ENCODE results near the gene FOSL2. TPM values are rescaled to one million over a fixed set of nuclear protein-coding genes. Genes with fewer than 3 reads are reported as not detected.

The FOSL2 gene
- total RNA-seq, 1 donor from 2014 or later, result 1.3 TPM

- Histone ChIP-seq H3K9ac (no peak overlapping the region), H3K4me2 (no peak overlapping the region), H3F3A (ENCODE audit: low read depth) (no peaks in the 10 kb centered on the region), H4K20me1 (ENCODE audit: low read depth) (no peaks in the 10 kb centered on the region), H3K4me3 (no peak overlapping the region), H3K27me3 (no peaks in the 10 kb centered on the region), H2AFZ (replicated peaks) (no peak overlapping the region), H3K27ac (no peak overlapping the region), H3K4me1 (peaks cover 12% of the 10 kb centered on the region), H3K79me2 (ENCODE audit: low read depth) (no peaks in the 10 kb centered on the region), H3K9me3 (ENCODE audit: low read depth) (no peaks in the 10 kb centered on the region), H3K36me3 (no peaks in the 10 kb centered on the region)
- H3K4me3 Mint-ChIP-seq, result no peak overlapping the region
- no peaks in the 10 kb centered on the region for H3K36me3 Mint-ChIP-seq
- TF ChIP-seq EZH2phosphoT487 (IDR thresholded peaks at IDR 0.05) (no peak), CTCF (IDR thresholded peaks at IDR 0.05) (no peak), EZH2 (IDR thresholded peaks at IDR 0.05) (no peak)
- DNase-seq (ENCODE audit: low spot score), result no peak
- no peak overlapping the region for H3K27ac Mint-ChIP-seq
- peaks cover 3% of the 10 kb centered on the region for H3K27me3 Mint-ChIP-seq (ENCODE audit: insufficient read depth, low read depth)
- peaks cover 4% of the 10 kb centered on the region for H3K4me1 Mint-ChIP-seq
- no peaks in the 10 kb centered on the region for H3K9me3 Mint-ChIP-seq
Measured at GRCh38 chr2:28373854-28374253, 18.8 kb upstream of the FOSL2 start.

- no peaks in the 10 kb centered on the region for H3K9me3 Mint-ChIP-seq
- peaks cover 12% of the 10 kb centered on the region for H3K4me1 ChIP-seq
- no peak overlapping the region for H2AFZ ChIP-seq (replicated peaks)
- H3K36me3 Mint-ChIP-seq, result no peaks in the 10 kb centered on the region
- no peaks in the 10 kb centered on the region for H4K20me1 ChIP-seq (ENCODE audit: low read depth)
- TF ChIP-seq EZH2 (IDR thresholded peaks at IDR 0.05) (no peak), CTCF (IDR thresholded peaks at IDR 0.05) (no peak), EZH2phosphoT487 (IDR thresholded peaks at IDR 0.05) (no peak)
- H3F3A ChIP-seq (ENCODE audit: low read depth), result no peaks in the 10 kb centered on the region
- no peaks in the 10 kb centered on the region for H3K36me3 ChIP-seq
- H3K4me3 ChIP-seq, result no peak overlapping the region
- no peaks in the 10 kb centered on the region for H3K27me3 ChIP-seq
- no peaks in the 10 kb centered on the region for H3K9me3 ChIP-seq (ENCODE audit: low read depth)
- no peak overlapping the region for H3K27ac Mint-ChIP-seq
- H3K4me2 ChIP-seq, result no peak overlapping the region
- no peak for DNase-seq (ENCODE audit: low spot score)
- H3K4me1 Mint-ChIP-seq, result peaks cover 4% of the 10 kb centered on the region
- peaks cover 5% of the 10 kb centered on the region for H3K27me3 Mint-ChIP-seq (ENCODE audit: insufficient read depth, low read depth)
- no peaks in the 10 kb centered on the region for H3K79me2 ChIP-seq (ENCODE audit: low read depth)
- no peak overlapping the region for H3K9ac ChIP-seq
- H3K27ac ChIP-seq, result no peak overlapping the region
- no peak overlapping the region for H3K4me3 Mint-ChIP-seq
Measured at GRCh38 chr2:28374331-28374730, 18.3 kb upstream of the FOSL2 start.

- Histone ChIP-seq H3K9me3 (ENCODE audit: low read depth) (no peaks in the 10 kb centered on the region), H4K20me1 (ENCODE audit: low read depth) (no peaks in the 10 kb centered on the region), H3K4me2 (no peak overlapping the region), H3K27me3 (no peaks in the 10 kb centered on the region), H3K36me3 (no peaks in the 10 kb centered on the region), H2AFZ (replicated peaks) (no peak overlapping the region), H3K79me2 (ENCODE audit: low read depth) (no peaks in the 10 kb centered on the region), H3F3A (ENCODE audit: low read depth) (no peaks in the 10 kb centered on the region), H3K4me3 (no peak overlapping the region), H3K9ac (no peak overlapping the region), H3K4me1 (peaks cover 12% of the 10 kb centered on the region), H3K27ac (no peak overlapping the region)
- peaks cover 4% of the 10 kb centered on the region for H3K4me1 Mint-ChIP-seq
- H3K27me3 Mint-ChIP-seq (ENCODE audit: insufficient read depth, low read depth), result peaks cover 5% of the 10 kb centered on the region
- H3K27ac Mint-ChIP-seq, result no peak overlapping the region
- H3K4me3 Mint-ChIP-seq, result no peak overlapping the region
- DNase-seq (ENCODE audit: low spot score), result no peak
- TF ChIP-seq CTCF (IDR thresholded peaks at IDR 0.05) (no peak), EZH2phosphoT487 (IDR thresholded peaks at IDR 0.05) (no peak), EZH2 (IDR thresholded peaks at IDR 0.05) (no peak)
- no peaks in the 10 kb centered on the region for H3K36me3 Mint-ChIP-seq
- H3K9me3 Mint-ChIP-seq, result no peaks in the 10 kb centered on the region
Measured at GRCh38 chr2:28375236-28375635, 17.4 kb upstream of the FOSL2 start.
